HepG2 (cell line): ENCODE results near the gene MPZL3. TPM values are rescaled to one million over a fixed set of nuclear protein-coding genes. Genes with fewer than 3 reads are reported as not detected.

Experiments
- AFF4 ChIP-seq: sonication (generic); formaldehyde crosslinking; IDR thresholded peaks from 2 replicates; pipeline ENCODE4 v1.4.0; 2020; ENCODE audit warnings: missing genetic modification reagents
- DNMT3B ChIP-seq: conservative IDR thresholded peaks from 2 replicates; pipeline ENCODE4 v1.6.1; 2016; ENCODE audit warnings: missing biosample characterization, control low read depth
- ERF ChIP-seq: IDR thresholded peaks from 2 replicates; pipeline ENCODE4 v1.6.1; 2018; ENCODE audit warnings: missing biosample characterization, missing genetic modification reagents
- HCFC1 ChIP-seq: fragments of 150-350 bp; IDR thresholded peaks from 2 replicates; pipeline ENCODE4 v1.6.1; 2014; ENCODE audit warnings: low read depth, low read length
- PCBP2 ChIP-seq: fragments of 200-400 bp; formaldehyde crosslinking; optimal IDR thresholded peaks from 2 replicates; pipeline ENCODE3; 2018; ENCODE audit warnings: low read length, low read depth; ENCODE audit not compliant: poor library complexity, severe bottlenecking
- PHF20 ChIP-seq: sonication (generic); formaldehyde crosslinking; IDR thresholded peaks from 2 replicates; pipeline ENCODE4 v1.5.0; 2020; ENCODE audit warnings: mild to moderate bottlenecking, missing genetic modification reagents
- POGZ ChIP-seq: sonication (generic); formaldehyde crosslinking; IDR thresholded peaks from 2 replicates; pipeline ENCODE4 v1.4.0; 2020; ENCODE audit warnings: mild to moderate bottlenecking, missing genetic modification reagents
- RNF2 ChIP-seq: fragments of 450-650 bp; conservative IDR thresholded peaks from 2 replicates; pipeline ENCODE4 v1.6.1; 2016; ENCODE audit warnings: low read depth
- SATB2 ChIP-seq: sonication (generic); formaldehyde crosslinking; IDR thresholded peaks from 2 replicates; pipeline ENCODE4 v1.5.0; 2020; ENCODE audit warnings: missing genetic modification reagents
- SIX4 ChIP-seq: sonication (generic); formaldehyde crosslinking; IDR thresholded peaks from 2 replicates; pipeline ENCODE4 v1.4.0; 2020; ENCODE audit warnings: missing genetic modification reagents
- TEAD2 ChIP-seq: sonication (generic); formaldehyde crosslinking; IDR thresholded peaks from 2 replicates; pipeline ENCODE4 v1.9.0; 2021; ENCODE audit warnings: missing genetic modification reagents
- TFDP1 ChIP-seq: IDR thresholded peaks from 2 replicates; pipeline ENCODE4 v1.6.1; 2016; ENCODE audit warnings: missing compliant biosample characterization, missing genetic modification reagents, borderline replicate concordance
- UBTF ChIP-seq: sonication (generic); formaldehyde crosslinking; IDR thresholded peaks from 2 replicates; pipeline ENCODE4 v1.4.0; 2020; ENCODE audit warnings: mild to moderate bottlenecking, missing genetic modification reagents
- ZNF30 ChIP-seq: sonication (generic); formaldehyde crosslinking; IDR thresholded peaks from 2 replicates; pipeline ENCODE4 v1.5.0; 2020; ENCODE audit warnings: mild to moderate bottlenecking, missing genetic modification reagents
- ZNF562 ChIP-seq: sonication (generic); formaldehyde crosslinking; IDR thresholded peaks from 2 replicates; pipeline ENCODE4 v1.8.0; 2022; ENCODE audit warnings: missing genetic modification reagents, borderline replicate concordance
- ZNF570 ChIP-seq: sonication (generic); formaldehyde crosslinking; IDR thresholded peaks from 2 replicates; pipeline ENCODE4 v1.4.0; 2020; ENCODE audit warnings: mild to moderate bottlenecking, missing genetic modification reagents, borderline replicate concordance
- ZNF577 ChIP-seq: sonication (generic); formaldehyde crosslinking; IDR thresholded peaks from 2 replicates; pipeline ENCODE4 v1.4.0; 2020; ENCODE audit warnings: mild to moderate bottlenecking, low read depth, missing genetic modification reagents, borderline replicate concordance
- polyA plus RNA-seq, 8 experiments: library from polyadenylated mRNA; depleted of rRNA in 3 of 8; stranded (reverse) in 7 of 8; unstranded in 1 of 8; fragments of >200 nt; fragmentation: Illumina TruSeq in 4 of 8; extraction: Trizol in 4 of 8; gene quantifications; 2 replicates each; pipeline versions ENCODE4 v1.2.1 to v1.2.3, GENCODE V29; 2011 to 2016; ENCODE audit warnings: low read depth in 4 of 8, missing spikeins in 1 of 8, mixed read lengths in 1 of 8; ENCODE audit not compliant: insufficient read depth in 1 of 8
- total RNA-seq, 5 experiments: library from RNA; depleted of rRNA; stranded (reverse); fragments of >200 nt; fragmentation: Illumina TruSeq; extraction: Trizol; gene quantifications; 2 replicates each; pipeline ENCODE4 v1.2.3, GENCODE V29; 2016; ENCODE audit warnings: low read depth in 1 of 5
- TF ChIP-seq, protein P1 (sequence below): sonication (generic); formaldehyde crosslinking; IDR thresholded peaks from 2 replicates; pipeline ENCODE4 v1.8.1; 2023; ENCODE audit warnings: mild to moderate bottlenecking, missing genetic modification reagents
- TF ChIP-seq, protein P2 (sequence below): sonication (generic); formaldehyde crosslinking; conservative IDR thresholded peaks from 2 replicates; pipeline ENCODE4 v1.8.0; 2022; ENCODE audit warnings: low read depth, missing genetic modification reagents

MPZL3 gene
- total and polyA plus RNA-seq, 2 of the 13 experiments (the other 11 are each of a cell fraction or from before 2014, with no cell fraction given), result 5.3 to 9.3 TPM

GRCh38 chr11:118251858-118252652 lies at the start of gene MPZL3 (continued):
- 0 out of 2 replicates have a peak, but pooled peaks have one; percentile 21 for TF ChIP-seq DNMT3B (CRISPR knock-in tag)
- no peak for TF ChIP-seq SATB2 (CRISPR knock-in tag)
- TF ChIP-seq ZNF562, result no peak
- no peak for TF ChIP-seq RNF2
- TF ChIP-seq HCFC1, result no peak; the same call in 1 of the 2 replicates
- peak; percentile 47 for TF ChIP-seq UBTF (CRISPR knock-in tag)
- TF ChIP-seq PCBP2, result no peak
- TF ChIP-seq ZNF30 (CRISPR knock-in tag), result 0 out of 2 replicates have a peak, but pooled peaks have one; percentile 33
- peak; percentile 91 for TF ChIP-seq PHF20 (CRISPR knock-in tag)
- TF ChIP-seq, protein P1, sequence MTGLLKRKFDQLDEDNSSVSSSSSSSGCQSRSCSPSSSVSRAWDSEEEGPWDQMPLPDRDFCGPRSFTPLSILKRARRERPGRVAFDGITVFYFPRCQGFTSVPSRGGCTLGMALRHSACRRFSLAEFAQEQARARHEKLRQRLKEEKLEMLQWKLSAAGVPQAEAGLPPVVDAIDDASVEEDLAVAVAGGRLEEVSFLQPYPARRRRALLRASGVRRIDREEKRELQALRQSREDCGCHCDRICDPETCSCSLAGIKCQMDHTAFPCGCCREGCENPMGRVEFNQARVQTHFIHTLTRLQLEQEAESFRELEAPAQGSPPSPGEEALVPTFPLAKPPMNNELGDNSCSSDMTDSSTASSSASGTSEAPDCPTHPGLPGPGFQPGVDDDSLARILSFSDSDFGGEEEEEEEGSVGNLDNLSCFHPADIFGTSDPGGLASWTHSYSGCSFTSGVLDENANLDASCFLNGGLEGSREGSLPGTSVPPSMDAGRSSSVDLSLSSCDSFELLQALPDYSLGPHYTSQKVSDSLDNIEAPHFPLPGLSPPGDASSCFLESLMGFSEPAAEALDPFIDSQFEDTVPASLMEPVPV (CRISPR knock-in tag), result no peak
- no peak for TF ChIP-seq AFF4
- TF ChIP-seq ZNF570 (CRISPR knock-in tag), result no peak
- TF ChIP-seq TEAD2 (CRISPR knock-in tag), result no peak
- no peak for TF ChIP-seq TFDP1 (CRISPR knock-in tag)
- no peak for TF ChIP-seq ZNF577 (CRISPR knock-in tag)
- peak; percentile 69 for TF ChIP-seq POGZ (CRISPR knock-in tag)
- TF ChIP-seq SIX4, result 0 out of 2 replicates have a peak, but pooled peaks have one; percentile 24
- TF ChIP-seq ERF (CRISPR knock-in tag), result no peak; the same call in 1 of the 2 replicates
- TF ChIP-seq, protein P2, sequence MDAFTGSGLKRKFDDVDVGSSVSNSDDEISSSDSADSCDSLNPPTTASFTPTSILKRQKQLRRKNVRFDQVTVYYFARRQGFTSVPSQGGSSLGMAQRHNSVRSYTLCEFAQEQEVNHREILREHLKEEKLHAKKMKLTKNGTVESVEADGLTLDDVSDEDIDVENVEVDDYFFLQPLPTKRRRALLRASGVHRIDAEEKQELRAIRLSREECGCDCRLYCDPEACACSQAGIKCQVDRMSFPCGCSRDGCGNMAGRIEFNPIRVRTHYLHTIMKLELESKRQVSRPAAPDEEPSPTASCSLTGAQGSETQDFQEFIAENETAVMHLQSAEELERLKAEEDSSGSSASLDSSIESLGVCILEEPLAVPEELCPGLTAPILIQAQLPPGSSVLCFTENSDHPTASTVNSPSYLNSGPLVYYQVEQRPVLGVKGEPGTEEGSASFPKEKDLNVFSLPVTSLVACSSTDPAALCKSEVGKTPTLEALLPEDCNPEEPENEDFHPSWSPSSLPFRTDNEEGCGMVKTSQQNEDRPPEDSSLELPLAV (CRISPR knock-in tag), result no peak
